HG03064 (cell line): ENCODE measurements around the gene PANX1.
"Not testable (repeated sequence)": the region's sequence is repeated elsewhere in the genome, so short reads cannot be mapped to it uniquely, and the experiment has no call there.

Source experiments
- ATAC-seq: cut with Tn5 transposase; IDR thresholded peaks from one replicate; pipeline ENCODE4 v1.9.1; 2021; ENCODE audit warnings: low read depth; ENCODE audit not compliant: unreplicated experiment

Gene PANX1, protein sequence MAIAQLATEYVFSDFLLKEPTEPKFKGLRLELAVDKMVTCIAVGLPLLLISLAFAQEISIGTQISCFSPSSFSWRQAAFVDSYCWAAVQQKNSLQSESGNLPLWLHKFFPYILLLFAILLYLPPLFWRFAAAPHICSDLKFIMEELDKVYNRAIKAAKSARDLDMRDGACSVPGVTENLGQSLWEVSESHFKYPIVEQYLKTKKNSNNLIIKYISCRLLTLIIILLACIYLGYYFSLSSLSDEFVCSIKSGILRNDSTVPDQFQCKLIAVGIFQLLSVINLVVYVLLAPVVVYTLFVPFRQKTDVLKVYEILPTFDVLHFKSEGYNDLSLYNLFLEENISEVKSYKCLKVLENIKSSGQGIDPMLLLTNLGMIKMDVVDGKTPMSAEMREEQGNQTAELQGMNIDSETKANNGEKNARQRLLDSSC

GRCh38 chr11:94128746-94129511 is at the start of gene PANX1:
Gene PANX1, plus strand, starts transcription at chr11:94128841. Its CDS starts 472 bp downstream, at chr11:94129313.
- ATAC-seq = peak; percentile 88

DNA sequence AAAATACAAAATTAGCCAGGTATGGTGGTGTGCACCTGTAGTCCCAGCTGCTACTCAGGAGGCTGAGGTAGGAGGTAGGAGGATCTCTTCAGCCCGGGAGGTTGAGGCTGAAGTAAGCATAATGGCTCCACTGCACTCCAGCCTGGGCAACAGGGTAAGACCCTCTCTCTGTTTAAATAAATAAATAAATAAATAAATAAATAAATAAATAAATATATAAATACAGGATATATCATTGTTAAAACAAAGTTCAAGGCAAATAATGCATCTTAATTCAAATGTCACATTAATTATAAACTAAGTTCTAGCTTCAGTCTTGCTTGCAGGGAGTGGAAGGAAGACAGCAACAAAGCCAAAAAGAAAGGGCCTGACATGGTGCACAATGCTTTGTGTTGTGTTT is 44.5 kb upstream of the PANX1 start:
- no peak for ATAC-seq

- no peak for ATAC-seq
Measured at GRCh38 chr11:94088906-94089305, 39.7 kb upstream of the PANX1 start.

- no peak for ATAC-seq
Measured at GRCh38 chr11:94089341-94089740, 39.3 kb upstream of the PANX1 start.

DNA sequence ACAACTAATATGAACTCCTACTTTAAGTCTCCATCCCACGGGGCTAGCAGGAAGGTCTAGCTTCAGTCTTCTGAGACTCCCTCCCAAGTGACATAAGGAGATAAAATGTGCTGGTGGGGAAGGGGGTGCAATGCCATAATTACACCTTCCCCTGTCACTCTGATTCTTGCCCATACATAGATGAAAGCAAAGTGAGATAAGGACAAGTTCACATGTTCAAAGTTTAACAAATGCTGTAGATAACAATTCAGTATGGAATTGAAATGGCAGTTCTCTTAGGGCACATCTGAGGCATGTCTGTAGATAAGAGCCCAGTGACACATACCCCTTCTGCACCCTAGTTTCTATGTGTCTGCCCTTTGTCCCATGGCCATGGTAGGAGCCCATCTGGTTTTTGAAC is 38.2 kb upstream of the PANX1 start:
- no peak for ATAC-seq

DNA sequence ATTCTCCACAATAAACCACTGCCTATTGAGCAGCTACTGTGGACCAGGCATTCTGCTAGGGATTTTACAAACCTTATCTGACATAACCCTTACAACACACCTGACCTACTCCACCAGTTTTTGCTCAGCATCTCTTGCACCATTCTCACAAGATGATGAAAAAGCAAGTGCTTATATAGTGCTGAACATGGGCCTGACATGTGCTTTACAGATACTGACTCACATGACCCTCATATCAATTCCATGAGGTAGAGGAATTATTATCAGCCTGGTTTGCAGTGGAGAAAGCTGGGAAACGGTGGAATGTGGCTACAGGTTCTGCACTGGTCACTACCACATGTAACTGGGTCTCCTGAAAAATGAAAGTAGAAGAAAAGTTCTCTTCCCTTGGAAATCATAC is 37.5 kb upstream of the PANX1 start:
- no peak for ATAC-seq

DNA sequence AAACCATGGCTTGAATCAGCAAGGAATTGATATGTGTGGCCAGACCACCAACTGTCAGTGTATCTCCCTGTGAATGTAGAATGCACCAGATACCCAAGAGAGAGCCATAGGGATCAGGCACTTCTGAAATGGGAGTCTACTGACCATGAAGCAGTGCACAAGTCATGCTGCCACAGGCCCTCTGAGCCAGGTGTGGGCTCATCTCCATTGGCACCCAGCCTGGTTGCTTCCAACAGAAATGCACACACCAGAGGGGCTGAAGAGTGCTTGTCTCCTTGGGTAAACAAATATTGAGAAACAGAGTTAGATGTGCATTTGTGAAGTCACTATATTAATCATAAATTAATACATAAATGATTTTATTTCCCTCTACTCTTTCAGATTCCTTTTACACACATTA is 28.4 kb upstream of the PANX1 start:
- ATAC-seq = no peak

DNA sequence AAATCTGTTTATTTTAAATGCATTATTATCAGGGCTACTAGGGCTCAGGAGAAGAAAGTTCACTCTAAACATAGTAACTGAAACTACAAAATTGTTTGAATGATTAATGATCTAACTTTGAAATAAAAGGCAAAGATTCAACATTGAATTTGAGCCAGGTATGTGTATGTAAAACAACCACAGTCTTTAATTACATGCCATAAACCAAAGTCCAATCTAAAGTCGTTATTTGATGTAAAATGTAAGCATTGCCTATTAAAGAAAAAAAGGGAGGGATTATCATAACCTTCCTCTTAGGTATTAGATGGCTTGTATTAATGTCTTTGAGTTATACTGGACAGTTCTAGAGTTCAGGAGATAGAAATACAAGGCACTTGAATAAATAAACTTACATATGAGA is 25.2 kb upstream of the PANX1 start:
- no peak for ATAC-seq

GRCh38 chr11:94104734-94105133 is 23.9 kb upstream of the PANX1 start:
- ATAC-seq = no peak

DNA sequence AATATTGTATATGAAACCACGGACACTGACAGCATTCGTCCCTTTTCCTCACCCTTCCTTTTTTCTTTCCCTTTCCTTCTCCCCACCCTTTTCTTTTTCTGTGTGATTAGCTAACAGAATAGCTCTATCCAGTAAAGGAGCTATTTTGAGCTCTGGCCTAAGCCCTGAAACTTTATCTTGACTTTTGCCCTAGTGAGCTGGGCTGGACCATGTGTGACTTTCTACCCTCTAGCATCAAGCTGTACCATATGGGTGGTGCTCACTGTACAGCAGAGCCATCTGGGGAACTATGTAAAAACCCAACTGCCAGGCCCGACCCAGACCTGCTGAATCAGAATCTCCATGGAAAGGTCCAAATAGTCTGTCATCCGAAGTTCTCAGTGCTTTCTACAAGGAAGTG is 21.9 kb upstream of the PANX1 start:
- ATAC-seq = no peak

DNA sequence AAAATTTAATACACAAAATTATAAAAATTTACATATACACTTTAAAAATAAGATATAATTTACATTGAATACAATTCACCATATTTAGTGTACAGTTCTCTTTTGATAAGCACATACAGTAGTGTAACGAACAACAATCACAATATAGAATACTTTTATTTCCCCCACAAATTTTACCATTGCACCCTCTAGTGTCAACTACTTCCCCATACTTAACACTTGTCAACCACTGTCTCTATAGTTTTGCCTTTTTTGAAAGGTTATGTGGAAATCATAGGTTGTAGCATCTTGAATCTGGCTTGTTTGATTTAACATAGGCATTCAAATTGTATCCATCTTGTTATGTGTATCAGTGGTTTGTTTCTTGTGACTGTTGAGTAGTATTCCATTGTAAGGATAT is 21.3 kb upstream of the PANX1 start:
- ATAC-seq = no peak

- no peak for ATAC-seq
Measured at GRCh38 chr11:94111241-94111640, 17.4 kb upstream of the PANX1 start.

- ATAC-seq = no peak
Measured at GRCh38 chr11:94111660-94112059, 17.0 kb upstream of the PANX1 start.

GRCh38 chr11:94112206-94112953 is 16.3 kb upstream of the PANX1 start:
- no peak for ATAC-seq

- no peak for ATAC-seq
Measured at GRCh38 chr11:94117197-94117574, 11.5 kb upstream of the PANX1 start.

- ATAC-seq = no peak
Measured at GRCh38 chr11:94117871-94118270, 10.8 kb upstream of the PANX1 start.

GRCh38 chr11:94119676-94120075 is 9.0 kb upstream of the PANX1 start:
- ATAC-seq = not testable (repeated sequence)

DNA sequence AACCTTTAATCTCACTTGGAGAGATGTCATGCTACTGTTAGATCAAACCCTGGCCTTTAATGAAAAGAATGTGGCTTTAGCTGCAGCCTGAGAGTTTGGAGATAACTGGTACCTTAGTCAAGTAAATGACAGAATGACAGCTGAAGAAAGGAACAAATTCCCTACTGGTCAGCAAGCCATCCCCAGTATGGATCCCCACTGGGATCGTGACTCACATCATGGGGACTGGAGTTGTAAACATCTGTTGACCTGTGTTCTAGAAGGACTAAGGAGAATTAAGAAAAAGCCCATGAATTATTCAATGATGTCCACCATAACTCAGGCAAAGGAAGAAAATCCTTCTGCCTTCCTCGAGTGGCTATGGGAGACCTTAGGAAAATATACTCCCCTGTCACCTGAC is 8.1 kb upstream of the PANX1 start:
- not testable (repeated sequence) for ATAC-seq

- no peak for ATAC-seq
Measured at GRCh38 chr11:94120946-94121345, 7.7 kb upstream of the PANX1 start.

DNA sequence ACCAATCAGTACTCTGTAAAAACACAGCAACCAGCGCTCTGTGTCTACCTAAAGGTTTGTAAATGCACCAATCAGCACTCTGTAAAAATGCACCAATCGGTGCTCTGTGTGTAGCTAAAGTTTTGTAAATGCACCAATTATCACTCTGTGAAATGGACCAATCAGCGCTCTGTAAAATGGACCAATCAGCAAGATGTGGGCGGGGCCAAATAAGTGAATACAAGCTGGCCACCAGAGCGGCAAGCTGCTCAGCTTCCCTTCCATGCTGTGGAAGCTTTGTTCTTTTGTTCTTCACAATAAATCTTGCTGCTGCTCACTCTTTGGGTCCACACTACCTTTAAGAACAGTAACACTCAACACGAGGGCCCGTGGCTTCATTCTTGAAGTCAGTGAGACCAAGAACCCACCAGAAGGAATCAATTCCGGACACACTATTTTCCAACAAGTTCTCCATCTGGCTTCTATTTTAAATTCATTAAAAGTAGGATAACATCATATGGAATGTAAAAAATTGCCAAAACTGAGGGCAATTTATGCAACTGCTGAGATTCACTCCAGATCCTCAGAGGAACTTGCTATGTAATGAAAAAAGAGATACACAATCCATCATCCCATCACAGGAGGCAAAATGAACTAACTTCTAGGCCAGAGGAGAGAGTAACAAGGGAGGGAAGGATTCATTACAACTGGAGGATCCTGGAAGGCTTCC is 3.1 kb upstream of the PANX1 start:
- ATAC-seq = no peak

DNA sequence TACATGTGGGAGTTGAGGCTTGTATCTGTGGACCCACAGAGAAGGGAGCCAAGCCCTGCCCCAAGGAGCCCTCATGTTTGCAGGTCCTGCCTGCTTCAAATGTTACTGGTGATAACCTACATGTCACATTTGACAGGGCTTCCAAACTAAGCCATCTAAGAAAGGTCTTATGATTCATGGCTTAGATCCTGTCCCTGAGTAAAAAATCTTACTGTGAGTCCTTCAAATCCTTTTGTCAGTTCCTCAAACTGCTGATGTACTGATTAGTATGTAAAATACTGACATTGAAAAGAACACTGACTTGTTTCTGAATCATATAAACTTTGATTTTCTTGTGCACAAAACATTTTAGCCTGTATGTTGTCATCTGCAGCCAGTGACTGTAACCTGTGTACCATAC is 1.0 kb upstream of the PANX1 start:
- no peak for ATAC-seq
